Thyroid gland (tissue), 4 donors: Measurements from ENCODE around the gene DISC1. TPM values are rescaled to one million over a fixed set of nuclear protein-coding genes. Genes with fewer than 3 reads are reported as not detected.
A peak's percentile ranks its signal among the peaks of the same experiment; 100 is the strongest.

Source experiments
- DNase-seq, 2 donors: peaks; one replicate each; pipeline ENCODE4 v3.0.0-alpha.2; 2019
- H3K27ac ChIP-seq, 3 donors: fragments of 200-600 bp; sonication (generic); 1 replicate in 2 of 3; 2 replicates in 1 of 3; pipeline ENCODE4 v1.5.1; 2016 to 2019; ENCODE audit warnings: mild to moderate bottlenecking in 1 of 3, moderate library complexity in 1 of 3
- H3K27me3 ChIP-seq: fragments of 200-600 bp; sonication (generic); one replicate; pipeline ENCODE4 v1.5.1; 2019
- H3K36me3 ChIP-seq, 2 donors: fragments of 200-600 bp; sonication (generic); one replicate each; pipeline ENCODE4 v1.5.1; 2016 to 2019
- H3K4me1 ChIP-seq, 2 donors: fragments of 200-600 bp; sonication (generic); one replicate each; pipeline ENCODE4 v1.5.1; 2017 to 2019
- H3K4me3 ChIP-seq, 3 donors: fragments of 200-600 bp; sonication (generic); replicated peaks in 1 of 3; 1 replicate in 2 of 3; 2 replicates in 1 of 3; pipeline ENCODE4 v1.5.1; 2016; ENCODE audit warnings: mild to moderate bottlenecking in 1 of 3
- H3K9me3 ChIP-seq: fragments of 200-600 bp; sonication (generic); one replicate; pipeline ENCODE4 v1.5.1; 2017
- POLR2A ChIP-seq, 2 donors: fragments of 450-650 bp; IDR thresholded peaks; one replicate each; pipeline ENCODE4 v1.6.1; 2017; ENCODE audit warnings: antibody characterized with exemption in 2 of 2, mild to moderate bottlenecking in 2 of 2, moderate library complexity in 1 of 2
- WGBS, 2 donors: methylation state at CpG; one replicate each; pipeline ENCODE4 v1.1.5; 2017; 5-methylcytosine and 5-hydroxymethylcytosine counted together
- intact Hi-C: fragments of 100-400 bp; cut with DNase I; formaldehyde crosslinking; loops from one replicate; pipeline ENCODE4 v1.15.1; 2023
- total RNA-seq, 4 donors: library from RNA; depleted of rRNA; stranded (reverse); fragments of >200 nt; gene quantifications; one replicate each; pipeline ENCODE4 v1.2.3, GENCODE V29; 2016
- TF ChIP-seq, protein P1 (sequence below), 6 experiments: fragments of 200-600 bp in 3 of 6; fragments of 450-650 bp in 3 of 6; sonication (generic) in 3 of 6; IDR thresholded peaks; one replicate each; pipeline ENCODE4 v1.5.1; 2016 to 2019; ENCODE audit warnings: antibody characterized with exemption in 6 of 6, mild to moderate bottlenecking in 2 of 6, inconsistent platforms in 1 of 6, moderate library complexity in 1 of 6

The DISC1 gene
- total RNA-seq, 4 donors from 2014 or later, result 6.9 to 17.7 (median 9.8) TPM

DNA sequence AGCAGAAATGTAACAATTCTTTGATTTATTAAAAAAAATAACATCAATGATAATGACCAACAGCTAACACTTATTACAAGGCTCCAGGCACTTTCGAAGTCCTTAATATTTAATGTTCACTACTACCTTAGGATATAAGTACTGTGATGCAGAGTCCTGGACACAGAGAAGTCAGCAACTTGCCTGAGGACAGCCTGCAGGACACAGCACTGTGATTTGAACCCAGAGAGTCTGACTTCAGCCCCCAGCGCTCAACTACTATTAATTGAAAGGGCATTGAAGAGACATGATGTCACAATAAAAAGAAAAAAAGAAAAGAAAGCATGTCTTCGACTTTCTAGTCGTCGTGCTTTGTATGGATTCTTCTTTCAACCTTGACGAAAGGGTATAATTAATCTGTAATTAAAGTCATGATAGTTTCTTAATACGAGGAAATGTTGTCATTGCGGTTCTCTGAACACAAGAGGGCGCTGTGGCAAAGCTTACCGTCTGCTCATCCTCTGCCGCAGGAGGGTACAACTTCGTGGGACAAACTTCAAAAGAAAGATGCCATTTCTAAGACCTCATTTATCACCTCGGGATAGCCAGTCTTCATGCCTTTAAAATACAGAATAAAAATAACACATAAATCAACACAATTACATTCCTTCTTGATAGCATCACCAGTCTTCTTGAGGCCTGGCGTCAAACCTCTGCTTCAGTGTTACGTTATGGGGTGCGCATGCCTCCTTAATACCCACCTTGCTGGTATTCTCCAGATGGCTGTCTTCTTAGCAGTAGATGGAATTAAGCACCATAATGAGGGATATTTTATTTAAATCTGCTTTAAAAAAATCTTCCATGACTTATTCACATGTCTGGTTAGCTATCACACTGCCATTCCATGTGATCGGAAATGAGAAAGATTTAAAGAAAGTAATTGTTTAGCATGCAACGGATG, 240.1 kb downstream of the DISC1 start:
- 36 to 38% methylated on average over 18 of the region's 18 CpGs for WGBS, 2 donors
- intact Hi-C loops, result loop anchor here (10.0 kb wide), 1 partner anchor 758 kb away; no protein-coding TSS in a partner anchor
- H3K36me3 ChIP-seq, result no peaks in the 10 kb centered on the region
- H3K27ac ChIP-seq, result no peak overlapping the region
- H3K4me3 ChIP-seq, result no peak overlapping the region
- no peaks in the 10 kb centered on the region for H3K27me3 ChIP-seq
- TF ChIP-seq POLR2A (IDR thresholded peaks at IDR 0.05), result no peak
- TF ChIP-seq, protein P1, sequence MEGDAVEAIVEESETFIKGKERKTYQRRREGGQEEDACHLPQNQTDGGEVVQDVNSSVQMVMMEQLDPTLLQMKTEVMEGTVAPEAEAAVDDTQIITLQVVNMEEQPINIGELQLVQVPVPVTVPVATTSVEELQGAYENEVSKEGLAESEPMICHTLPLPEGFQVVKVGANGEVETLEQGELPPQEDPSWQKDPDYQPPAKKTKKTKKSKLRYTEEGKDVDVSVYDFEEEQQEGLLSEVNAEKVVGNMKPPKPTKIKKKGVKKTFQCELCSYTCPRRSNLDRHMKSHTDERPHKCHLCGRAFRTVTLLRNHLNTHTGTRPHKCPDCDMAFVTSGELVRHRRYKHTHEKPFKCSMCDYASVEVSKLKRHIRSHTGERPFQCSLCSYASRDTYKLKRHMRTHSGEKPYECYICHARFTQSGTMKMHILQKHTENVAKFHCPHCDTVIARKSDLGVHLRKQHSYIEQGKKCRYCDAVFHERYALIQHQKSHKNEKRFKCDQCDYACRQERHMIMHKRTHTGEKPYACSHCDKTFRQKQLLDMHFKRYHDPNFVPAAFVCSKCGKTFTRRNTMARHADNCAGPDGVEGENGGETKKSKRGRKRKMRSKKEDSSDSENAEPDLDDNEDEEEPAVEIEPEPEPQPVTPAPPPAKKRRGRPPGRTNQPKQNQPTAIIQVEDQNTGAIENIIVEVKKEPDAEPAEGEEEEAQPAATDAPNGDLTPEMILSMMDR (IDR thresholded peaks at IDR 0.05), result peak; percentile 66 to 87 (median 82)
- H3K4me1 ChIP-seq, result peaks cover 16 to 17% of the 10 kb centered on the region in 2 donors
- peak; percentile 51 to 61 for DNase-seq
- H3K9me3 ChIP-seq, result no peaks in the 10 kb centered on the region

DNA sequence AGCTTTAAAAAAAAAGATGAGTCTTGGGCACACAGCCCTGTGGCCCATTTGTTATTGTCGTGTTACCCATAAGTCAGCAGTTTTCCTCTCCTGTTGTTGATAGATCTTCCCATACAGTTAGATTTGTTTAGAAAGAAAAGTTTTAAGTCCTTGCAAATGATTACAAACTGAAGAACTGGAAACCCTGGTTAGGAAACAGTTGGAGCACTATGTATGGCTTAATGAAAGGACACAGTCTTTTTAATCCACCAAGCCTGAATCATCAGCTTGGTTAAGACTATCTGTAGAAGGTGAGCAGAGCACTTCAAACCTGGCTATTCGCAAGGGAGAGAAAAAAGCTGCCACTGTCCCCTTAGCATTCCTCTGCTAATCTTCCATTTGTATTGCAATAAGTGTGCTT, 241.0 kb downstream of the DISC1 start:
- Histone ChIP-seq H3K27ac (no peak overlapping the region), H3K27me3 (no peaks in the 10 kb centered on the region)
- intact Hi-C loops, result loop anchor here (10.0 kb wide), 1 partner anchor 757 kb away; no protein-coding TSS in a partner anchor

DNA sequence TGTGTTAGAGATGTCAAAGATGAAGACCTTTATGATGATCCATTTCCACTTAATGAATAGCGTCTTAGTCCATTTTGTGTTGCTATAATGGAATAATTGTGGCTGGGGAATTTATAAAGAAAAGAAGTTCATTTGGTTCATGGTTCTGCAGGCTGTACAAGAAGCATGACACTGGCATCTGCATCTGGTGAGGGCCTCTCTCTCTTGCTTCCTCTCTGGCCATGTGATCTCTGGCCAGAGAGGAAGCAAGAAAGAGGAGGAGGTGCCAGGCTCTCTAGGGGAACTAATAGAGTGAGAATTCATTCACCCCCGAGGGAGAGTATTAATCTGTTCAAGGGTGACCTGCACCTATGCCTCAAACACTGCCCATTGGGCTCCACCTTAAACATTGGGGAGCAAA, 242.8 kb downstream of the DISC1 start:
- Histone ChIP-seq H3K4me1 (peaks cover 16 to 17% of the 10 kb centered on the region in 2 donors), H3K36me3 (no peaks in the 10 kb centered on the region), H3K9me3 (no peaks in the 10 kb centered on the region), H3K27me3 (no peaks in the 10 kb centered on the region), H3K4me3 (no peak overlapping the region), H3K27ac (no peak overlapping the region)
- 85 to 89% methylated on average over 2 of the region's 2 CpGs for WGBS, 2 donors
- no peak for TF ChIP-seq POLR2A (IDR thresholded peaks at IDR 0.05)
- TF ChIP-seq, protein P1 (IDR thresholded peaks at IDR 0.05), result no peak
- intact Hi-C loops, result loop anchor here (10.0 kb wide), 1 partner anchor 755 kb away; no protein-coding TSS in a partner anchor
- no peak for DNase-seq

More for the DNA sequence above, 241.0 kb downstream of the DISC1 start:
- 21 to 27% methylated on average over 2 of the region's 2 CpGs for WGBS, 2 donors
- no peak for DNase-seq
- TF ChIP-seq, protein P1 (IDR thresholded peaks at IDR 0.05), result no peak
- TF ChIP-seq POLR2A (IDR thresholded peaks at IDR 0.05), result no peak
- Histone ChIP-seq H3K4me3 (no peak overlapping the region), H3K36me3 (no peaks in the 10 kb centered on the region), H3K4me1 (peaks cover 16 to 17% of the 10 kb centered on the region in 2 donors), H3K9me3 (no peaks in the 10 kb centered on the region)

DNA sequence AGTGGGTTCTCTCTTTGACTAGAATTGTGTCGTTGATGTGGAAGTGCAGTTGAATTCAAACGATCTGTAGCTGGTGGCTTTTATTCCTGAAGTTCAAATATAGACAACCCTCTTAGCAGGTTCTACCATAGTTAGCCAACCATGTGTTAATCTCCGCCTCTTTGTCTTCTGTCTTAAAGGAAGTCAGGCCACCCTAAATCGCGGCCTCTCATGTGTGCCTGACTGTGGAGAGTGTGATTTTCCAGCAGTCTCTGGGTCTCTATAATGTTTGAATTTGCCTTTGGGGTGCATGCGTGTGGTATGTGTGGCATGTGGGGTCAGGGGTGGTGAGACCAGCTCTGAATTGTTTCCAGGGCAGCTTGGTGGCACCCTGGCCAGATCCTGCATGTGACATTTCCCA, 244.9 kb downstream of the DISC1 start:
- Histone ChIP-seq H3K36me3 (no peaks in the 10 kb centered on the region), H3K27me3 (no peaks in the 10 kb centered on the region), H3K4me1 (peaks cover 16 to 17% of the 10 kb centered on the region in 2 donors), H3K9me3 (no peaks in the 10 kb centered on the region), H3K4me3 (no peak overlapping the region), H3K27ac (no peak overlapping the region)
- no peak for TF ChIP-seq POLR2A (IDR thresholded peaks at IDR 0.05)
- TF ChIP-seq, protein P1 (IDR thresholded peaks at IDR 0.05), result no peak
- WGBS, 2 donors, result 91 to 92% methylated on average over 6 of the region's 6 CpGs
- intact Hi-C loops, result no loop called here
- no peak for DNase-seq

DNA sequence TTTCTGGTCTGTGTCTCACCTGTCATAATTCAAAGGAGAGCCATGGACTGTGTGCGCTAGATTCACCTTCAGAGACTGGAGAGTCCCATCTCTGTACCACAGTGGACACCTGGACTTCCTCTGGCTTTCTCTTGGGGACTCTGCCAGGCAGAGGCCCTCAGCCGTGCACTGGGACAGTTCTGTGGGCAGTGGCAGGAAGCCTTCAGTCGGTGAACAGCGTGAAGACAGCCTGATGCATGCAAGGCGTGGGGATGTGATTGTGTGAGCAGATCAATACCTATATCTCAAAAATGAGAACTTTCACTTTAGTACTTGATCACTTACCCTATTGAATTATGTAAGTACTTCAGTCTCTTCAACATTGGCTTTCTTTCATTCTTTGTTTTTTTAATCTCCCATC, 245.3 kb downstream of the DISC1 start:
- no peaks in the 10 kb centered on the region for H3K27me3 ChIP-seq
- no peak overlapping the region for H3K4me3 ChIP-seq
- TF ChIP-seq, protein P1 (IDR thresholded peaks at IDR 0.05), result no peak
- no peak for TF ChIP-seq POLR2A (IDR thresholded peaks at IDR 0.05)
- peak in 1 of 2 donors; percentile 48 for DNase-seq
- H3K9me3 ChIP-seq, result no peaks in the 10 kb centered on the region
- no peaks in the 10 kb centered on the region for H3K36me3 ChIP-seq
- H3K27ac ChIP-seq, result no peak overlapping the region
- 70 to 90% methylated on average over 5 of the region's 5 CpGs for WGBS, 2 donors
- intact Hi-C loops, result no loop called here
- H3K4me1 ChIP-seq, result peaks cover 14% of the 10 kb centered on the region in 2 donors
